ENCODE measurements around the gene OR5AU1. TPM values are rescaled to one million over a fixed set of nuclear protein-coding genes. Genes with fewer than 3 reads are reported as not detected.

The OR5AU1 gene
- total RNA-seq, 1 experiment from 2014 or later, result not detected

DNA sequence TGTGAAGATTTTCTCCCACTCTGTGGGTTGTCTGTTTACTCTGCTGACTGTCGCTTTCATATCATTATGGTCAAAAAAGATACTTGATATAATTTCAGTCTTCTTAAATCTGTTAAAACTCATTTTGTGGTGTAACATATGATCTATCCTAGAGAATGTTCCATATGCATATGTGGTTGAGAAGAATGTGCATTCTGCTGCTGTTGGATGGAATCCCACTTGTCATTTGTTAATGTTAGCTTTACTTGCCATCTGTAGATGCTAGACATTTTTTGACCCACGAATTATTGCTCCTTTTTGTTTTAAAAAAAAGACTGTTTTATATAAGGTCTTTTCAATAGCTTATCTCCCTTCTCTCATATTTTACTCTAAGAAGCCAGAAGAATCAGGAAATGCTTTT, 26.3 kb upstream of the OR5AU1 start:
- no peak overlapping the region for H2BK5ac ChIP-seq (ENCODE audit: insufficient read length, low read length)
- Mint-ChIP-seq H3K27me3 (ENCODE audit: low read depth) (peaks cover 7% of the 10 kb centered on the region), H3K9me3 (peaks cover 4 to 6% of the 10 kb centered on the region in 2 experiments; a peak in 4 of 5 replicates), H3K4me1 (no peaks in the 10 kb centered on the region), H3K4me3 (no peak overlapping the region), H3K27ac (no peak overlapping the region), H3K36me3 (ENCODE audit: insufficient read depth in 1 of 3, low read depth in 3 of 3) (no peaks in the 10 kb centered on the region; a peak in 2 of 7 replicates)
- no peak overlapping the region for H3K56ac ChIP-seq (ENCODE audit: insufficient read length, low read depth, low read length)
- no peaks in the 10 kb centered on the region for H3K79me2 ChIP-seq (ENCODE audit: insufficient read depth, low read length)
- H3K4me2 ChIP-seq (ENCODE audit: insufficient read depth, insufficient read length, low read length), result no peak overlapping the region
- no peak overlapping the region for H2BK120ac ChIP-seq (ENCODE audit: low read depth, low read length, poor library complexity, severe bottlenecking)
- no peak for DNase-seq
- WGBS (ENCODE audit: extremely low coverage, insufficient read length, low lambda C conversion rate), result no CpG with 5 or more reads among the region's 2 CpGs
- H4K5ac ChIP-seq (ENCODE audit: insufficient read length, low read depth, low read length), result no peak overlapping the region
- H3T11ph ChIP-seq (ENCODE audit: low read length), result no peak overlapping the region
- no peak overlapping the region for H2BK15ac ChIP-seq (ENCODE audit: low read depth, low read length)
- no peaks in the 10 kb centered on the region for H3K79me1 ChIP-seq (ENCODE audit: insufficient read depth, low read depth, low read length, poor library complexity, severe bottlenecking)
- H2BK20ac ChIP-seq (ENCODE audit: low read depth, low read length, poor library complexity, severe bottlenecking), result no peak overlapping the region
- no peak overlapping the region for H4K91ac ChIP-seq (ENCODE audit: insufficient read length, low read depth, low read length)
- H4K8ac ChIP-seq (replicated peaks; ENCODE audit: insufficient read length, low read depth, low read length), result no peak overlapping the region
- H3K27ac ChIP-seq (ENCODE audit: insufficient read length, low read depth, low read length), result no peak overlapping the region
- no peak overlapping the region for H3K23ac ChIP-seq (ENCODE audit: insufficient read length, low read depth, low read length)
- no peaks in the 10 kb centered on the region for H4K20me1 ChIP-seq (ENCODE audit: control insufficient read depth, insufficient read depth, insufficient read length)
- no peak overlapping the region for H2AK5ac ChIP-seq (ENCODE audit: insufficient read length, low read length)
- no peaks in the 10 kb centered on the region for H3K27me3 ChIP-seq (ENCODE audit: insufficient read depth, low read length)
- no peak overlapping the region for H3K14ac ChIP-seq (ENCODE audit: insufficient read depth, low read length)
- TF ChIP-seq, protein P1, sequence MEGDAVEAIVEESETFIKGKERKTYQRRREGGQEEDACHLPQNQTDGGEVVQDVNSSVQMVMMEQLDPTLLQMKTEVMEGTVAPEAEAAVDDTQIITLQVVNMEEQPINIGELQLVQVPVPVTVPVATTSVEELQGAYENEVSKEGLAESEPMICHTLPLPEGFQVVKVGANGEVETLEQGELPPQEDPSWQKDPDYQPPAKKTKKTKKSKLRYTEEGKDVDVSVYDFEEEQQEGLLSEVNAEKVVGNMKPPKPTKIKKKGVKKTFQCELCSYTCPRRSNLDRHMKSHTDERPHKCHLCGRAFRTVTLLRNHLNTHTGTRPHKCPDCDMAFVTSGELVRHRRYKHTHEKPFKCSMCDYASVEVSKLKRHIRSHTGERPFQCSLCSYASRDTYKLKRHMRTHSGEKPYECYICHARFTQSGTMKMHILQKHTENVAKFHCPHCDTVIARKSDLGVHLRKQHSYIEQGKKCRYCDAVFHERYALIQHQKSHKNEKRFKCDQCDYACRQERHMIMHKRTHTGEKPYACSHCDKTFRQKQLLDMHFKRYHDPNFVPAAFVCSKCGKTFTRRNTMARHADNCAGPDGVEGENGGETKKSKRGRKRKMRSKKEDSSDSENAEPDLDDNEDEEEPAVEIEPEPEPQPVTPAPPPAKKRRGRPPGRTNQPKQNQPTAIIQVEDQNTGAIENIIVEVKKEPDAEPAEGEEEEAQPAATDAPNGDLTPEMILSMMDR (conservative IDR thresholded peaks at IDR 0.05), result no peak
- no peak overlapping the region for H3K4ac ChIP-seq (ENCODE audit: low read depth, low read length)
- H3K9ac ChIP-seq (ENCODE audit: extremely low read depth, insufficient read length, low read length), result no peak overlapping the region
- no peaks in the 10 kb centered on the region for H3K23me2 ChIP-seq (ENCODE audit: insufficient read length, low read depth, low read length, poor library complexity, severe bottlenecking)
- no peak overlapping the region for H2AFZ ChIP-seq (ENCODE audit: low read length)
- no peak overlapping the region for H3K18ac ChIP-seq (ENCODE audit: insufficient read length, low read depth, low read length)
- H3K4me1 ChIP-seq (ENCODE audit: insufficient read depth, low read length), result no peaks in the 10 kb centered on the region
- H3K9me3 ChIP-seq (ENCODE audit: control insufficient read depth, low read depth, low read length), result no peaks in the 10 kb centered on the region
- H2BK12ac ChIP-seq (ENCODE audit: insufficient read length, low read depth, low read length), result no peak overlapping the region

Measured in H9 (cell line).